GM23338 (cell line): ENCODE results near the gene STRA6. TPM values are rescaled to one million over a fixed set of nuclear protein-coding genes. Genes with fewer than 3 reads are reported as not detected.

Source experiments
- ATAC-seq: fragments of 200-7000 bp; cut with Tn5 transposase; 3 replicates; pipeline ENCODE4 v1.9.1; 2020
- DNase-seq: peaks from one replicate; pipeline ENCODE4 v3.0.0-alpha.2; 2015; ENCODE audit warnings: low spot score
- H2AFZ ChIP-seq: fragments of 200-600 bp; sonication (generic); 2 replicates; pipeline ENCODE4 v1.8.0; 2016; ENCODE audit warnings: antibody characterized with exemption, mild to moderate bottlenecking, moderate library complexity
- H3F3A ChIP-seq: fragments of 200-600 bp; sonication (generic); replicated peaks from 2 replicates; pipeline ENCODE4 v1.8.0; 2017; ENCODE audit warnings: antibody characterized with exemption, mixed run types, low read depth
- H3K27ac ChIP-seq: fragments of 200-600 bp; sonication (generic); 2 replicates; pipeline ENCODE4 v1.6.1; 2016; ENCODE audit warnings: low read depth
- H3K27me3 ChIP-seq: fragments of 200-600 bp; sonication (generic); 2 replicates; pipeline ENCODE4 v1.8.0; 2016; ENCODE audit warnings: mild to moderate bottlenecking, mixed run types, moderate library complexity; ENCODE audit not compliant: insufficient read depth
- H3K36me3 ChIP-seq: fragments of 200-600 bp; sonication (generic); 2 replicates; pipeline ENCODE4 v1.8.0; 2016; ENCODE audit warnings: mild to moderate bottlenecking; ENCODE audit not compliant: insufficient read depth
- H3K4me1 ChIP-seq: fragments of 200-600 bp; sonication (generic); 2 replicates; pipeline ENCODE4 v1.8.0; 2016; ENCODE audit warnings: mild to moderate bottlenecking, moderate library complexity; ENCODE audit not compliant: insufficient read depth
- H3K4me2 ChIP-seq: fragments of 200-600 bp; sonication (generic); 2 replicates; pipeline ENCODE4 v1.7.1; 2017; ENCODE audit warnings: mixed run types
- H3K4me3 ChIP-seq: fragments of 200-600 bp; sonication (generic); 2 replicates; pipeline ENCODE4 v1.6.1; 2016; ENCODE audit warnings: mixed run types
- H3K79me2 ChIP-seq: fragments of 200-600 bp; sonication (generic); replicated peaks from 2 replicates; pipeline ENCODE4 v1.8.0; 2017; ENCODE audit warnings: mild to moderate bottlenecking; ENCODE audit not compliant: insufficient read depth
- H3K9me2 ChIP-seq: fragments of 200-600 bp; sonication (generic); 2 replicates; pipeline ENCODE4 v1.8.0; 2017; ENCODE audit not compliant: insufficient read depth
- H4K20me1 ChIP-seq: fragments of 200-600 bp; sonication (generic); replicated peaks from 2 replicates; pipeline ENCODE4 v1.8.0; 2017; ENCODE audit warnings: mild to moderate bottlenecking; ENCODE audit not compliant: insufficient read depth
- H3K27ac Mint-ChIP-seq: 2 replicates; pipeline ENCODE4 v1.8.0; 2020; ENCODE audit warnings: inconsistent platforms, mild to moderate bottlenecking, moderate library complexity, mixed read lengths
- H3K27me3 Mint-ChIP-seq: 3 replicates; pipeline ENCODE4 v1.8.0; 2022; ENCODE audit warnings: low read depth, mild to moderate bottlenecking, moderate library complexity, mixed read lengths, inconsistent platforms; ENCODE audit not compliant: insufficient read depth, poor library complexity
- H3K36me3 Mint-ChIP-seq: 3 replicates; pipeline ENCODE4 v1.8.0; 2021; ENCODE audit warnings: low read depth, mild to moderate bottlenecking, inconsistent platforms, moderate library complexity, mixed read lengths
- H3K4me1 Mint-ChIP-seq: 3 replicates; pipeline ENCODE4 v1.8.0; 2020; ENCODE audit warnings: mild to moderate bottlenecking, inconsistent platforms, mixed read lengths
- H3K4me3 Mint-ChIP-seq: 3 replicates; pipeline ENCODE4 v1.8.0; 2021; ENCODE audit warnings: moderate library complexity, mild to moderate bottlenecking, inconsistent platforms, mixed read lengths
- H3K9me3 Mint-ChIP-seq: 3 replicates; pipeline ENCODE4 v1.8.0; 2020; ENCODE audit warnings: moderate library complexity, mild to moderate bottlenecking, inconsistent platforms, mixed read lengths
- CREB1 ChIP-seq: fragments of 250-450 bp; sonication (Bioruptor Pico); IDR thresholded peaks from 2 replicates; pipeline ENCODE4 v1.5.0; 2020; ENCODE audit warnings: low read depth, mild to moderate bottlenecking, moderate library complexity
- CTCF ChIP-seq, 2 experiments: fragments of 200-600 bp in 1 of 2; sonication (generic) in 1 of 2; conservative IDR thresholded peaks; 2 replicates each; pipeline versions ENCODE4 v1.5.1 to v1.6.1; 2016 to 2017; ENCODE audit warnings: antibody characterized with exemption in 2 of 2, low read depth in 2 of 2, mild to moderate bottlenecking in 2 of 2, moderate library complexity in 1 of 2
- EZH2 ChIP-seq: fragments of 200-600 bp; sonication (generic); IDR thresholded peaks from one replicate; pipeline ENCODE4 v1.8.0; 2017; ENCODE audit warnings: antibody characterized with exemption, mild to moderate bottlenecking, low read depth; ENCODE audit not compliant: unreplicated experiment
- EZH2phosphoT487 ChIP-seq: fragments of 200-600 bp; sonication (generic); IDR thresholded peaks from one replicate; pipeline ENCODE4 v1.8.1; 2018; ENCODE audit warnings: antibody characterized with exemption; ENCODE audit not compliant: unreplicated experiment
- NANOG ChIP-seq: IDR thresholded peaks from 2 replicates; pipeline ENCODE4 v1.6.1; 2016; ENCODE audit warnings: antibody characterized with exemption, borderline replicate concordance
- POLR2AphosphoS5 ChIP-seq: IDR thresholded peaks from 2 replicates; pipeline ENCODE4 v1.6.1; 2016; ENCODE audit warnings: antibody characterized with exemption, low read depth
- polyA plus RNA-seq: library from polyadenylated mRNA; unstranded; fragments of >200 nt; fragmentation: Nextera tagmentation; extraction: Ambion mirVana; gene quantifications from 2 replicates; pipeline ENCODE4 v1.2.1, GENCODE V29; 2016
- total RNA-seq: library from RNA; depleted of rRNA; stranded (reverse); fragments of >200 nt; shearing (Covaris generic); gene quantifications from 2 replicates; pipeline ENCODE4 v1.2.3, GENCODE V29; 2014
- TF ChIP-seq, protein P1 (sequence below): IDR thresholded peaks from one replicate; pipeline ENCODE4 v1.6.1; 2018; ENCODE audit warnings: antibody characterized with exemption; ENCODE audit not compliant: unreplicated experiment

Gene STRA6
- total and polyA plus RNA-seq, 2 experiments from 2014 or later, result 8.2 to 9.9 TPM

- no peak for TF ChIP-seq EZH2
- no peak for TF ChIP-seq CREB1 (CRISPR knock-in tag)
- no peak for TF ChIP-seq EZH2phosphoT487
- no peak for TF ChIP-seq NANOG
- TF ChIP-seq CTCF (conservative IDR thresholded peaks at IDR 0.05; ENCODE audit: low read depth in 2 of 2), result no peak
- TF ChIP-seq, protein P1, sequence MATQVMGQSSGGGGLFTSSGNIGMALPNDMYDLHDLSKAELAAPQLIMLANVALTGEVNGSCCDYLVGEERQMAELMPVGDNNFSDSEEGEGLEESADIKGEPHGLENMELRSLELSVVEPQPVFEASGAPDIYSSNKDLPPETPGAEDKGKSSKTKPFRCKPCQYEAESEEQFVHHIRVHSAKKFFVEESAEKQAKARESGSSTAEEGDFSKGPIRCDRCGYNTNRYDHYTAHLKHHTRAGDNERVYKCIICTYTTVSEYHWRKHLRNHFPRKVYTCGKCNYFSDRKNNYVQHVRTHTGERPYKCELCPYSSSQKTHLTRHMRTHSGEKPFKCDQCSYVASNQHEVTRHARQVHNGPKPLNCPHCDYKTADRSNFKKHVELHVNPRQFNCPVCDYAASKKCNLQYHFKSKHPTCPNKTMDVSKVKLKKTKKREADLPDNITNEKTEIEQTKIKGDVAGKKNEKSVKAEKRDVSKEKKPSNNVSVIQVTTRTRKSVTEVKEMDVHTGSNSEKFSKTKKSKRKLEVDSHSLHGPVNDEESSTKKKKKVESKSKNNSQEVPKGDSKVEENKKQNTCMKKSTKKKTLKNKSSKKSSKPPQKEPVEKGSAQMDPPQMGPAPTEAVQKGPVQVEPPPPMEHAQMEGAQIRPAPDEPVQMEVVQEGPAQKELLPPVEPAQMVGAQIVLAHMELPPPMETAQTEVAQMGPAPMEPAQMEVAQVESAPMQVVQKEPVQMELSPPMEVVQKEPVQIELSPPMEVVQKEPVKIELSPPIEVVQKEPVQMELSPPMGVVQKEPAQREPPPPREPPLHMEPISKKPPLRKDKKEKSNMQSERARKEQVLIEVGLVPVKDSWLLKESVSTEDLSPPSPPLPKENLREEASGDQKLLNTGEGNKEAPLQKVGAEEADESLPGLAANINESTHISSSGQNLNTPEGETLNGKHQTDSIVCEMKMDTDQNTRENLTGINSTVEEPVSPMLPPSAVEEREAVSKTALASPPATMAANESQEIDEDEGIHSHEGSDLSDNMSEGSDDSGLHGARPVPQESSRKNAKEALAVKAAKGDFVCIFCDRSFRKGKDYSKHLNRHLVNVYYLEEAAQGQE, result no peak
These were observed 24.4 kb upstream of the STRA6 start (continued) for GRCh38 chr15:74226761-74227540.

DNA sequence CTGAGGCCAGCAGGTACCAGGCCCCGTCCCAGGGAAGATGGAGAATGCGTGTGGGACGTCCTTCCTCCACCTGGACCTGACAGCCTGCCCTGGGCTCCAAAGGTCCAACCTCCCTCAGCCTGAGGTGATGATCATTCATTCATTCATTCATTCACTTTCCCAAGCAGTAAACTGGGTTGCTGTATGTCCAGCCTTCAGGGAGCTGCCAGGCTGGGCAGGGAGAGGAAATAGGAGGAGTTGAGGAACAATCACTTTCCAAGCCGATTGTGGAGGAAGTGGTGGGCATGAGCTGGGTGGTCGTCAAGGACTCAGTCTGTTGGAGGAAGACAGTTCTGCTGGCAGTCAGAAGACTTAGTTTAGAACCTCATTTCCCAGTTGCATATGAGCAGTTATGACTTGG lies 23.3 kb upstream of the STRA6 start:
- H3K4me3 ChIP-seq, result no peak overlapping the region
- no peaks in the 10 kb centered on the region for H3K36me3 ChIP-seq
- no peak overlapping the region for H3K27ac ChIP-seq
- no peaks in the 10 kb centered on the region for H4K20me1 ChIP-seq
- no peak overlapping the region for H3K4me2 ChIP-seq
- peaks cover 47% of the 10 kb centered on the region for H3K4me1 ChIP-seq
- H3K36me3 Mint-ChIP-seq, result no peaks in the 10 kb centered on the region
- H3K27ac Mint-ChIP-seq, result no peak overlapping the region
- DNase-seq (no peak), ATAC-seq (no peak)
- H3K27me3 Mint-ChIP-seq, result peaks cover 73% of the 10 kb centered on the region
- TF ChIP-seq POLR2AphosphoS5, result no peak
- H3K9me3 Mint-ChIP-seq, result no peaks in the 10 kb centered on the region; the same call in 2 of the 3 replicates
- H3K4me1 Mint-ChIP-seq, result peaks cover 52% of the 10 kb centered on the region
- H3K27me3 ChIP-seq, result peaks cover 80% of the 10 kb centered on the region
- no peaks in the 10 kb centered on the region for H3K79me2 ChIP-seq
- H3F3A ChIP-seq, result no peaks in the 10 kb centered on the region
- H3K4me3 Mint-ChIP-seq, result no peak overlapping the region
- no peaks in the 10 kb centered on the region for H3K9me2 ChIP-seq
- no peak overlapping the region for H2AFZ ChIP-seq
